ENCODE results near the gene ESR2. TPM values are rescaled to one million over a fixed set of nuclear protein-coding genes. Genes with fewer than 3 reads are reported as not detected.

The ESR2 gene
- total and polyA plus RNA-seq, 12 donors = 0.12 to 1.6 (median 0.73) TPM

GRCh38 chr14:64074961-64075612 lies 219.1 kb downstream of the ESR2 start:
- Histone ChIP-seq H3K9me3 (no peaks in the 10 kb centered on the region), H3K27ac (no peak overlapping the region), H3K36me3 (peaks cover 0 to 96% (median 28%) of the 10 kb centered on the region in 9 donors), H3K4me3 (no peak overlapping the region), H3K27me3 (no peaks in the 10 kb centered on the region), H3K4me1 (no peaks in the 10 kb centered on the region)
- intact Hi-C loops (cut with DNase I) = no loop called here
- 71 to 74% methylated on average over 2 of the region's 2 CpGs for WGBS, 2 donors
- ATAC-seq (no peak), DNase-seq (no peak)
- TF ChIP-seq CTCF (IDR thresholded peaks at IDR 0.05) = no peak

GRCh38 chr14:64069634-64070359 lies 224.4 kb downstream of the ESR2 start:
- H3K27ac ChIP-seq = no peak overlapping the region
- intact Hi-C loops (cut with DNase I) = no loop called here
- 84 to 90% methylated on average over 5 of the region's 5 CpGs for WGBS, 2 donors
- no peaks in the 10 kb centered on the region for H3K27me3 ChIP-seq
- H3K4me1 ChIP-seq = no peaks in the 10 kb centered on the region
- peaks cover 0 to 85% (median 27%) of the 10 kb centered on the region in 9 donors for H3K36me3 ChIP-seq
- DNase-seq = no peak
- no peak for ATAC-seq
- no peak overlapping the region for H3K4me3 ChIP-seq
- no peaks in the 10 kb centered on the region for H3K9me3 ChIP-seq
- no peak for TF ChIP-seq CTCF (IDR thresholded peaks at IDR 0.05)

- ATAC-seq = no peak
- WGBS, 2 donors = 92 to 96% methylated on average over 2 of the region's 2 CpGs
- H3K9me3 ChIP-seq = no peaks in the 10 kb centered on the region
- H3K36me3 ChIP-seq = peaks cover 0 to 71% (median 0%) of the 10 kb centered on the region in 9 donors
- H3K27me3 ChIP-seq = no peaks in the 10 kb centered on the region
- H3K4me1 ChIP-seq = no peaks in the 10 kb centered on the region
- TF ChIP-seq CTCF (IDR thresholded peaks at IDR 0.05) = no peak
- no peak for DNase-seq
- no peak overlapping the region for H3K27ac ChIP-seq
- intact Hi-C loops (cut with DNase I) = no loop called here
- no peak overlapping the region for H3K4me3 ChIP-seq
Observed at GRCh38 chr14:64064447-64064846, 229.7 kb downstream of the ESR2 start.

- WGBS, 2 donors = 79 to 82% methylated on average over 7 of the region's 7 CpGs
Observed at GRCh38 chr14:64062381-64063115, 231.6 kb downstream of the ESR2 start.

More at GRCh38 chr14:64062381-64063115, 231.6 kb downstream of the ESR2 start:
- no peak for DNase-seq
- ATAC-seq = no peak
- no peaks in the 10 kb centered on the region for H3K27me3 ChIP-seq
- no peaks in the 10 kb centered on the region for H3K9me3 ChIP-seq
- H3K4me1 ChIP-seq = no peaks in the 10 kb centered on the region
- H3K36me3 ChIP-seq = peaks cover 0 to 78% (median 0%) of the 10 kb centered on the region in 9 donors
- no peak overlapping the region for H3K27ac ChIP-seq
- no peak for TF ChIP-seq CTCF (IDR thresholded peaks at IDR 0.05)
- intact Hi-C loops (cut with DNase I) = no loop called here
- no peak overlapping the region for H3K4me3 ChIP-seq
